Activated CD4-positive, alpha-beta T cell treated with anti-CD3 and anti-CD28 coated beads, Interleukin-2, amount 10 ng/mL, durations not matched to agents 7 days and 5 days (primary cell): ENCODE data around the gene CAMK2G. TPM values are rescaled to one million over a fixed set of nuclear protein-coding genes. Genes with fewer than 3 reads are reported as not detected.
A peak's percentile ranks its signal among the peaks of the same experiment; 100 is the strongest.

Experiments
- CTCF ChIA-PET: fragments of 350-600 bp; sonication (Branson Sonifier 250); formaldehyde crosslinking; loops from one replicate; lab custom pipeline; 2021; ENCODE audit warnings: antibody characterized with exemption; lab: Charles Lee
- POLR2A ChIA-PET: fragments of 350-600 bp; sonication (Branson Sonifier 250); formaldehyde crosslinking; loops from one replicate; lab custom pipeline; 2021; ENCODE audit warnings: antibody characterized with exemption; lab: Charles Lee
- DNase-seq: peaks from one replicate; pipeline ENCODE4 v3.0.0-alpha.2; 2020
- H3K27ac Mint-ChIP-seq: one replicate; pipeline ENCODE4 v1.8.0; 2021; ENCODE audit warnings: mild to moderate bottlenecking, moderate library complexity, mixed read lengths
- H3K27me3 Mint-ChIP-seq: one replicate; pipeline ENCODE4 v1.8.0; 2021; ENCODE audit warnings: mixed read lengths
- H3K36me3 Mint-ChIP-seq: one replicate; pipeline ENCODE4 v1.8.0; 2021; ENCODE audit warnings: low read depth, mixed read lengths
- H3K4me1 Mint-ChIP-seq: one replicate; pipeline ENCODE4 v1.8.0; 2021; ENCODE audit warnings: mixed read lengths
- H3K4me3 Mint-ChIP-seq: one replicate; pipeline ENCODE4 v1.8.0; 2021; ENCODE audit warnings: mild to moderate bottlenecking, moderate library complexity, mixed read lengths
- H3K9me3 Mint-ChIP-seq: one replicate; pipeline ENCODE4 v1.8.0; 2021; ENCODE audit warnings: mixed read lengths
- total RNA-seq, 2 experiments: library from RNA; stranded (reverse); gene quantifications; one replicate each; pipeline ENCODE4 v1.2.3, GENCODE V29; 2021

The CAMK2G gene
- total RNA-seq, 2 experiments from 2014 or later = 54.4 to 55.8 TPM

DNA sequence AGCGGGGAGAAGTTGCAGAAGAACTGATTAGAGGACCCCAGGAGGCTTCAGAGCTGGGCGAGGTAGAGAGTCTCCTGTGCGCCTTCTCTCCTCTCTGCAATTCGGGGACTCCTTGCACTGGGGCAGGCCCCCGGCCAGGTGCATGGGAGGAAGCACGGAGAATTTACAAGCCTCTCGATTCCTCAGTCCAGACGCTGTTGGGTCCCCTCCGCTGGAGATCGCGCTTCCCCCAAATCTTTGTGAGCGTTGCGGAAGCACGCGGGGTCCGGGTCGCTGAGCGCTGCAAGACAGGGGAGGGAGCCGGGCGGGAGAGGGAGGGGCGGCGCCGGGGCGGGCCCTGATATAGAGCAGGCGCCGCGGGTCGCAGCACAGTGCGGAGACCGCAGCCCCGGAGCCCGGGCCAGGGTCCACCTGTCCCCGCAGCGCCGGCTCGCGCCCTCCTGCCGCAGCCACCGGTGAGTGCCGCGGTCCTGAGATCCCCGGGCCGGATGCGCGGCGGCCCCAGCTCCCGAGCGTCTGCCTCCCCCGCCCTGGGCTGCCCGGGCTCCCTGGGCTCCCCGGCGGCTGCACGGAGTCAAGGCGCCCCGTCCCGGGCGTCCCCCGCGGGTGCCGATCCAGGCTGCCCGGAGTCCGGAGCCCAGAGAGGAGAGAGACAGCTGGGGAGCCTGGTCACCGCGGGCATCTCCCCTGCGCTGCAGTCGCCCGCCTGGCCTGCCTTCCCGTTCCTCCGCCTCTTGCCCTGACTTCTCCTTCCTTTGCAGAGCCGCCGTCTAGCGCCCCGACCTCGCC, 36.6 kb upstream of the CAMK2G start, which contains the start of gene PLAU:
Gene PLAU (plus strand): TSS at position 369 of the 789 bp plus-strand sequence. CDS start 424 bp downstream, outside the sequence.
- ChIA-PET CTCF (interaction anchor here (0.5 to 1.9 kb wide), 6 partner anchors 9 to 89 kb away, joined by 3 to 6 read pairs (median 4); no protein-coding TSS in a partner anchor), POLR2A (no interaction called here)
- H3K4me3 Mint-ChIP-seq = peak within 1 kb of the TSS; percentile 78
- DNase-seq = peak; percentile 40
- H3K27me3 Mint-ChIP-seq = peaks cover 52% of the 10 kb centered on the region
- peaks cover 44% of the 10 kb centered on the region for H3K4me1 Mint-ChIP-seq
- H3K36me3 Mint-ChIP-seq = peaks cover 4% of the 10 kb centered on the region
- H3K27ac Mint-ChIP-seq = peak within 1 kb of the TSS; percentile 55
- no peaks in the 10 kb centered on the region for H3K9me3 Mint-ChIP-seq

DNA sequence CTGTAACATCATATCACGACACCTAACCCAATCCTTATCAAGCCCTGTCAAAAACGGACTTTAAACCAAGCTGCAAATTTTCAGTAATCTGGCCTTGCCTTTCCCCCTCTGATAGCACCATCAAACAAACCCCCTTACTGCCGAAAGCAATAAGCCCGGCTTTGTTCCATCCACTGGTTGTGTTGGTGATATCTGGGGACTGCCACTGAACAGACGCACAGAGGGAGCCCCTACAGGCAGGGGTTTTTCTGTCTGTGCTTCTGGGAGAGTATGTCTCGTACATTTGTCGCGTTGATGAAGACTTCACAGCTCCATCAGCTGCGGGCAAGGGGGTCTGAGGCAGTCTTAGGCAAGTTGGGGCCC, 36.0 kb upstream of the CAMK2G start:
- CTCF ChIA-PET = interaction anchor here (0.9 to 1.9 kb wide), 4 partner anchors 17 to 31 kb away, joined by 3 to 6 read pairs (median 5); no protein-coding TSS in a partner anchor
- Mint-ChIP-seq H3K9me3 (no peaks in the 10 kb centered on the region), H3K4me3 (peak overlapping the region; percentile 70), H3K36me3 (peaks cover 2% of the 10 kb centered on the region), H3K27ac (peak overlapping the region; percentile 55), H3K27me3 (peaks cover 49% of the 10 kb centered on the region), H3K4me1 (peaks cover 44% of the 10 kb centered on the region)
- POLR2A ChIA-PET = no interaction called here
- DNase-seq = no peak

DNA sequence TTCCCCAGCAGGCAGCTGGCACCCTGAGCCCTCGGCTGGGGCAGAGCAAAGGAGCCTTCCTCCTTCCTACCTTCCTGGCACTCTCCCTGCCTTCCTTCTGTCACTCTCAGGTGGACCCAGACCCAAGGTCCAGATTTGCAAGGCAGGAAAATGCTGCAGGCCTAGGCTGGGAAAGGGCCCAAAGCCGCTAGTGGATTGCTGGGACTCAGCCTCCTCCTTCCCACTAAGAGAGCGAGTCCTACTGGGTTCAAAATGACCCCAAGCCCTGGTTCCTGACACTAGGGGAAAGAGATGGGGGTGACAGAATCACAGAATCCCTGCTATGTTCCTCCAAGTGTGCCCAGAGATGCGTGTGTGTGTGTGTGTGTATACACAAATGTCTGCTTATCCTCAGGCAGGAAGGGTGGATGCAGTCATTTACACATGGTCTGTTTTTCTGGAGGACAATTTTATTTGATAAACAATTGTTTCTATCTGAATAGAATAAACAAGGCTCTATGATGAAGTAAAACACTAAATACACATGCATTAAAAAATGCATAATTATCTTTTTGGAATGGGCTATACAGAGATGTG, 35.3 kb upstream of the CAMK2G start:
- peak overlapping the region; percentile 70 for H3K4me3 Mint-ChIP-seq
- peaks cover 44% of the 10 kb centered on the region for H3K4me1 Mint-ChIP-seq
- H3K27ac Mint-ChIP-seq = no peak overlapping the region
- peaks cover 2% of the 10 kb centered on the region for H3K36me3 Mint-ChIP-seq
- DNase-seq = no peak
- peaks cover 51% of the 10 kb centered on the region for H3K27me3 Mint-ChIP-seq
- CTCF ChIA-PET = interaction anchor here (0.6 to 1.2 kb wide), 3 partner anchors 9 to 168 kb away, joined by 3 to 4 read pairs (median 4); no protein-coding TSS in a partner anchor
- no peaks in the 10 kb centered on the region for H3K9me3 Mint-ChIP-seq
- POLR2A ChIA-PET = no interaction called here

DNA sequence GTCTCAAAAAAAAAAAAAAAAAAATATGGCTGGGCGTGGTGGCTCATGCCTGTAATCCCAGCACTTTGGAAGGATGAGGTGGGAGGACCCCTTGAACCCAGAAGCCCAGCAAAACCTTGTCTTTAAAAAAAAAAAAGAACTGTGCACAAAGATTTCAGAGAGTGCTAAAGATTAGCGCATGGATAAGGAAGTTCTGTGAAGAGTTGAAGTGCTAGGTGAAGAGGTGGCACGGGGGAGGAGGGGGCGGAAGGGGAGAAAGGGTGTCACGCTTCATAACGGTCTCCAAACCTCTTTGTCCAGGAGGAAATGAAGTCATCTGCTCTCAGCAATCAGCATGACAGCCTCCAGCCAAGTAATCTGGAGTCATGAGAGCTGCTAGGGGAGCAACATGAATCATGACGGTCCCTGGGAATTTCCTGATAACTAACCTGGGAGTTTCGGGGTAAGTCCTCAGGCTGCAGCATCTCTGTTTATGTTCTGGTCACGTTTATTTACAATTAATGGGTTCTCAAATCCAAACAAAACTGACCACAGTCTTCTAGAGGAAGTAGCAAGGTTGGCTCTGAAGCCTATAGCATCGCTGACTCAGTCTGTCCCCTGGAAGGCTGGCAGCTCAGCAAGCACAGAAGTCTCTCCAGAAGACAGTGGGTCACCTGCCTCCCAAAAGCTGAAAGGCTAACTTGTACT, 34.6 kb upstream of the CAMK2G start:
- ChIA-PET CTCF (interaction anchor here (0.6 to 1.6 kb wide), 5 partner anchors 8 to 167 kb away, joined by 3 to 4 read pairs (median 4); no protein-coding TSS in a partner anchor), POLR2A (no interaction called here)
- Mint-ChIP-seq H3K4me3 (no peak overlapping the region), H3K27me3 (peaks cover 46% of the 10 kb centered on the region), H3K27ac (peak overlapping the region; percentile 66), H3K4me1 (peaks cover 44% of the 10 kb centered on the region), H3K9me3 (no peaks in the 10 kb centered on the region), H3K36me3 (peaks cover 2% of the 10 kb centered on the region)
- DNase-seq = peak; percentile 44

DNA sequence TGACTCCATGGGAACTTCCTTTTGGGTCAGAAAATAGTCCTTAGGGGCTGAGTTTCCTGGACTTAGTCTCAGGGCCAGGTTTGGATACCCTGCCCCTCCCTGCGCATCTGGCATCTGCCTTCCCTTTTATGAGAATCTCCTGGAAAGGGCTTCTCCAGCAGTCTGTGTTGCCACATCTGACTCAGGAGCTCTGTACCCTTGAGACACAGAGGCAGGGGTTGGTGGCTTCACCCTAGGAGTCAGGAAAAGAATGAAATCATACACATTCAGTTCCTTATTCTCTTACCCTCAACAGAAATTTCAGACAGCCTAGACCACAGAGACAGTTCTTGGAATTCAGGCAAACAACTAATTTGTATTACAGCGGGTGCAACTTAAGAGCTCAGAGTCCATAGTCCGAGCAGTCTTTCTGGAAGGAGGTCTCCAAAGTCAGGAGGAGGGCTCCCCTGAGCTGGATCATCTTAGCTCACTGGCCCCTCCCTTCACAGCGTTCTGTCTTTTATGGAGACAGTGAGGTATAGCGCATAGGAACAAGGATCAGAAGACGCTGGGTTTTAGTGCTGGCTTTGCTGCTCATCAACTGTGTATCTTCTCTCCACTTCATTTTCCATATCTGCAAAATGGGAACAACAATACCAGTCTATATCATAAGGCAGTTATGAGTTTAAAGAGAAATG, 33.6 kb upstream of the CAMK2G start:
- POLR2A ChIA-PET = no interaction called here

DNA sequence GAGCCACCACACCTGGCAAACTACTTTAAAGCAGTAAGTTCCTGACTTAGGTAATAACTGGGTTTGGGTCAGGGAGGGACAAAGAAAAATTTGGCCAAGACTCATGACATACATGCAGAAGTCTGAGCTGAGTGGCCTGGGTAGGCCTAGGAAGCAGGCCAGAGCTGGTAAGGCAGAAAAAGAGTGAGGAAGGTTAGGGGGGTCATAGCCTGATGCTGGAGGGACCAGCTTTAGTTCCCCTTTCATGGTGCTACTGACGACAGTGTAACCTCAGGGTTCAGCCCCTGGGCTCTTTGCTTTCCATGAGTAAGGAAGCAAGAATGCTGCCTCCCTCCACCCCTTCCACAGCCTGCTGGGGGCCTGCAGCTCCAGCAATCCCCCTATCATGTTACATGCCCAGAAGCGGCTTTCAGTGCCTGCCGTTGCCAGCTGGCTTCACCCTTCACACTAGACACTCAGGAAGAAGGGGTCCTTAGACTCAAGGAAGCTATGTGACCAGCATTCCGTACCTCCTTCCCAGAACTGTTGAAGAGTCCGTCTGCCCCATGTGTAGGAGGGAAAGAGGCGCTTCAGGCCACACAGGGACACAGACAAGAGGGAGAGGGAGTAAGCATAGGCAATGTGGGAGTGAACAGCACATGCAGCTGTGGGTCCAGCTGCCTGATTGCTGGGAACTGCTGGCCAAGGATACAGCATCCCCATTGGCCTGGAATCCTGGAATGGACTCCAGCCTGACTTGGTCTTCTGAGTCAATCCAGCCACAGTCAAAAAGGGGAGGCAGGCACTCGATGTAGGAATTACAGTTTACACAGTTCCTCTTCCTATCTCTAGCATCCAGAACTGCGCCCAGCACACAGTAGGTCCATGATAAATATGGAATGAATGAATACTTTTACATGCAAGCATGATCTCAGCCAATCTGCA, 32.4 kb upstream of the CAMK2G start:
- Mint-ChIP-seq H3K27ac (no peak overlapping the region), H3K4me3 (no peak overlapping the region), H3K27me3 (peaks cover 40% of the 10 kb centered on the region), H3K9me3 (no peaks in the 10 kb centered on the region), H3K36me3 (peaks cover 2% of the 10 kb centered on the region), H3K4me1 (peaks cover 41% of the 10 kb centered on the region)
- no peak for DNase-seq
- ChIA-PET CTCF (interaction anchor here (0.6 to 1.4 kb wide), 9 partner anchors 8 to 534 kb away, joined by 3 to 10 read pairs (median 3); no protein-coding TSS in a partner anchor), POLR2A (no interaction called here)

More for the DNA sequence above, 33.6 kb upstream of the CAMK2G start:
- no peak for DNase-seq
- Mint-ChIP-seq H3K9me3 (no peaks in the 10 kb centered on the region), H3K4me3 (peak overlapping the region; percentile 26), H3K4me1 (peaks cover 44% of the 10 kb centered on the region), H3K27me3 (peaks cover 41% of the 10 kb centered on the region), H3K36me3 (peaks cover 2% of the 10 kb centered on the region), H3K27ac (no peak overlapping the region)
- CTCF ChIA-PET = interaction anchor here (0.7 to 1.6 kb wide), 6 partner anchors 9 to 50 kb away, joined by 3 to 4 read pairs (median 4); no protein-coding TSS in a partner anchor

DNA sequence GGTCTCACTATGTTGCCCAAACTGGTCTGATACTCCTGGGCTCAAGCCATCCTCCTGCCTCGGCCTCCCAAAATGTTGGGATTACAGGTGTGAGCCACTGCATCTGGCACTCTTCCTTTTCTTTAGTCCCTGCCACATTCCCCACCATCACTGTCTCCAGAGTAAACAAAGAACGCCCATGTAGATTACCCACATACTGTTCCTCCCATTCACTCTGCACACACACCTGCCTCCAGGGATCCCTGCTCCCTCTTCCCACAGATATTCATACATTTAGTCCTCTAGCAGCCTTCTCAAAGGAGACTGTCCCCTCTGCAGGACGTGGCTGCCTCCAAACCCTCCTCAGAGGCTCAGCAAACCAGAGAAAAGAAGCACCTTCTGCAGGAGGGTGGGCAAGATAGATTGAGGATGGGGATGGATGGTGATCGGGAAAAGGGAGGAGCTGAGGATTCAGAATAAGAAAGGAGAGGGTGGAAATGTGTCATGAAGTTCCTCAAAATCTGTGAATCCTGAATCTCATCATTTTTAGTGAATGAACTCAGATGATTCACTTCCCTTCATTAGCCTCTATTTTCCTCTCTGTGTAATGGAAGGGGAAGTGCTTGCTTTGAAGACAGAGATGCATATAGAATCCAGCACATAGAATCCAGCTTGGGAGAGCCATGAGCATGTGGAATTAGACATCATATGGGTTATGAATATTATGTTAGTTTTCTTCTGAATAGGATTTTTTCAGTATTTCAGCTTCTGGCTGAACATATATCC, 31.1 kb upstream of the CAMK2G start:
- ChIA-PET POLR2A (no interaction called here), CTCF (interaction anchor here (0.9 to 1.3 kb wide), 2 partner anchors 9 to 35 kb away, joined by 3 to 4 read pairs; no protein-coding TSS in a partner anchor)
- H3K36me3 Mint-ChIP-seq = peaks cover 2% of the 10 kb centered on the region
- peaks cover 32% of the 10 kb centered on the region for H3K27me3 Mint-ChIP-seq
- H3K4me1 Mint-ChIP-seq = peaks cover 32% of the 10 kb centered on the region
- no peak overlapping the region for H3K4me3 Mint-ChIP-seq
- H3K9me3 Mint-ChIP-seq = no peaks in the 10 kb centered on the region
- H3K27ac Mint-ChIP-seq = no peak overlapping the region
- no peak for DNase-seq

DNA sequence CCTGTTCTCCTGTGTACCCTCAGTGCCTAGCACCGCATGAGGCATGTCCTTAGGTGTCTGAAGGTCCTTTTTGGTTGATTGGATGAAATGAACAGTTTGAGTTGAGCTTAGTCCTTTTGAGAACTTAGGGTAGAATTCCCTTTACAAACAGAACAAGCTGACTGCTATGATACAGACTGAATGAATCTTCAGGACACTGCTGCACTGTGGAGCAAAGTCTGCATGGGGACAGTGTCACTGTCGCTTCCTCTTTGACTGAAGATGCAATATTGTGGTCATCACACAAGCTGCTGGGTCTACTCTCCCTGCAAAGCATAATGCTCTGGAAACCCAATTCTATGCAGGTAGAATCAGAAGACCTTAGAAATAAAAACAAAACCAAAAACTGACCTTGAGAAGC, 28.0 kb upstream of the CAMK2G start:
- ChIA-PET POLR2A (no interaction called here), CTCF (interaction anchor here (0.5 to 3.2 kb wide), 10 partner anchors 8 to 248 kb away, joined by 3 to 13 read pairs (median 3); no protein-coding TSS in a partner anchor)
- Mint-ChIP-seq H3K36me3 (no peaks in the 10 kb centered on the region), H3K4me3 (no peak overlapping the region), H3K27ac (no peak overlapping the region), H3K27me3 (peaks cover 23% of the 10 kb centered on the region), H3K4me1 (peaks cover 2% of the 10 kb centered on the region), H3K9me3 (no peaks in the 10 kb centered on the region)
- DNase-seq = no peak

DNA sequence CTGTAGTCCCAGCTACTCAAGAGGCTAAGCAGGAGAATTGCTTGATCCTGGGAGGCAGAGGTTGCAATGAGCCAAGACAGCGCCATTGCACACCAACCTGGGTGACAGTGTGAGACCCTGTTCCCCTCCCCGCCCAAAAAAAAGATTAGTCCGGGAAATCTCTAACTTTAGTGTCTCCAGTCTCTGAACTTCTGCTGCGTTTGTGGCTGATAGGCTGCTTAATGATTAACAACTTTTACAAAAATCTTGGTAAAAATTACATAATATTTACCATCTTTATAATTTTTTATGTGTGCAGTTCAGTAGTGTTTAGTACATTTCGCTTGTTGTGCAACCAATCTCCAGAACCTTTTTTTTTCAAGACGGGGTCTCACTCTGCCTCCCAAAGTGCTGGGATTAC, 26.9 kb upstream of the CAMK2G start:
- no peak for DNase-seq
- no peak overlapping the region for H3K4me3 Mint-ChIP-seq
- H3K4me1 Mint-ChIP-seq = no peaks in the 10 kb centered on the region
- no peak overlapping the region for H3K27ac Mint-ChIP-seq
- H3K9me3 Mint-ChIP-seq = no peaks in the 10 kb centered on the region
- ChIA-PET POLR2A (no interaction called here), CTCF (interaction anchor here (0.6 to 3.8 kb wide), 7 partner anchors 8 to 180 kb away, joined by 3 to 36 read pairs (median 4); no protein-coding TSS in a partner anchor)
- peaks cover 23% of the 10 kb centered on the region for H3K27me3 Mint-ChIP-seq
- no peaks in the 10 kb centered on the region for H3K36me3 Mint-ChIP-seq

DNA sequence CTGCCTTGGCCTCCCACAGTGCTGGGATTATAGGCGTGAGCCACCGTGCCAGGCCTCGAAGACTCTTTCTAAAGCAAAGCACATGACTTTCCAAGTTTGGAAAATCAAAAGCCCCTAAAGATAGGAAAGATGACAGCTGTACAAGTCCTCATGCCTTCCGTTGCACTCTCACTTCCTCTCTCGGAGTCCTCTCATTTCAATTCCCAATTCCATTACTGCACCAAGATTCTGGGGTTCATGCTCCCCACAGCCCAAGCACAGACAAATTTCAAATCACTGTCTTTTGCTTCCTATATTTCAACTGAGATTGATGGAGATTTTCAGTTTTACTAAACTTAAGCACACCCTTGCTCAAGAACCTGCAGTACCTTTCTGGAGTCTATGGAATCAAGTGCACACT, 25.7 kb upstream of the CAMK2G start:
- Mint-ChIP-seq H3K4me1 (no peaks in the 10 kb centered on the region), H3K27me3 (peaks cover 19% of the 10 kb centered on the region), H3K4me3 (no peak overlapping the region), H3K27ac (no peak overlapping the region), H3K9me3 (no peaks in the 10 kb centered on the region), H3K36me3 (no peaks in the 10 kb centered on the region)
- ChIA-PET CTCF (interaction anchor here (0.8 to 3.8 kb wide), 6 partner anchors 11 to 66 kb away, joined by 3 to 36 read pairs (median 5); no protein-coding TSS in a partner anchor), POLR2A (no interaction called here)
- DNase-seq = no peak
